Testis (tissue), 3 donors: ENCODE measurements around the gene ZSCAN22. TPM values are rescaled to one million over a fixed set of nuclear protein-coding genes. Genes with fewer than 3 reads are reported as not detected.
A peak's percentile ranks its signal among the peaks of the same experiment; 100 is the strongest.

ENCODE experiments used
- DNase-seq: peaks from one replicate; pipeline ENCODE4 v3.0.0-alpha.2; 2019
- H3K27ac ChIP-seq, 2 donors: fragments of 200-600 bp; sonication (generic); one replicate each; pipeline ENCODE4 v1.5.1; 2019
- H3K27me3 ChIP-seq: fragments of 200-600 bp; sonication (generic); one replicate; pipeline ENCODE4 v1.5.1; 2019
- H3K36me3 ChIP-seq: fragments of 200-600 bp; sonication (generic); one replicate; pipeline ENCODE4 v1.5.1; 2017; ENCODE audit warnings: low read depth; ENCODE audit errors: missing control alignments
- H3K4me1 ChIP-seq: fragments of 200-600 bp; sonication (generic); one replicate; pipeline ENCODE4 v1.5.1; 2019
- H3K4me3 ChIP-seq, 2 donors: fragments of 200-600 bp; sonication (generic); one replicate each; pipeline ENCODE4 v1.5.1; 2017 to 2019
- H3K9me3 ChIP-seq: fragments of 200-600 bp; sonication (generic); one replicate; pipeline ENCODE4 v1.5.1; 2017
- POLR2A ChIP-seq: fragments of 450-650 bp; IDR thresholded peaks from one replicate; pipeline ENCODE4 v1.6.1; 2017; ENCODE audit warnings: antibody characterized with exemption, mild to moderate bottlenecking, moderate library complexity
- WGBS, 2 donors: methylation state at CpG; one replicate each; pipeline ENCODE4 v1.1.5; 2018; 5-methylcytosine and 5-hydroxymethylcytosine counted together
- intact Hi-C: fragments of 100-400 bp; cut with DNase I; formaldehyde crosslinking; loops from one replicate; pipeline ENCODE4 v1.15.1; 2023; ENCODE audit warnings: low total_unique reads
- polyA plus RNA-seq: library from polyadenylated mRNA; stranded (reverse); fragments of 350-450 nt; fragmentation: Illumina TruSeq; extraction: RNeasy Lipid Tissue Mini Kit (QIAGEN cat#74804); gene quantifications from one replicate; pipeline ENCODE4 v1.2.3, GENCODE V29; 2014; ENCODE audit warnings: low read depth, low replicate concordance; ENCODE audit not compliant: insufficient read depth
- total RNA-seq, 2 donors: library from RNA; depleted of rRNA; stranded (reverse); fragments of >200 nt; gene quantifications; one replicate each; pipeline ENCODE4 v1.2.3, GENCODE V29; 2016
- TF ChIP-seq, protein P1 (sequence below), 3 experiments: fragments of 450-650 bp in 2 of 3; fragments of 200-600 bp in 1 of 3; sonication (generic) in 1 of 3; IDR thresholded peaks; one replicate each; pipeline ENCODE4 v1.5.1; 2016 to 2019; ENCODE audit warnings: antibody characterized with exemption in 3 of 3, mild to moderate bottlenecking in 2 of 3, moderate library complexity in 1 of 3

Gene ZSCAN22
- total and polyA plus RNA-seq, 3 donors from 2014 or later = 2.4 to 4.9 (median 3.5) TPM

DNA sequence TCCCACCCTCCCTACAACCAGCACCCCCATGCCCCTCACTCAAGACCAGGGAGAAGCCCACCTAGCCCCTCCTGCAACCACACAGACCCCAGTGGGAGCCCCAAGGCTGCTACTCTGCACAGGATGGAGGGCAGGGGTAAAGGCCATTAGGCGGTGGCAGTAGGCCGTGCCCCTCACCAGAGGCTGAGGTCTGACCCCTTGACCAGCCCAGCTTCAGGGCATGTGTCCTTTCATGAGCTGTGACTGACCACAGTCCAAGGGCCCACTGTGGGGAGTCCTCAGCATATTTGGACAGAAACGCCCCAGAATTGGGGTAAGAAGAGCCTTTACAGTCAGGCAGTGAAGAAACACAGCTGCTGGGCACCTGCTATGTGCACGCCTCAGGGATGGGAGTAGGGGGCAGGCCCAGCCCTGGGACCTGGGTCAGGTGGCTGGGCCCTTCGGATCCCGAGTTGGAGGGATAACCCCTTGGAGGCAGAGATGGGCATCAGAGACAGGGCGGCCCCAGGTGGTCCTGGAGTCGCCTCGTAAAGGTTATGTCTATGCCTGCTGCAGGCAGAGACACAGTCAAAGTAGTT lies 58.6 kb downstream of the ZSCAN22 start:
- Histone ChIP-seq H3K4me3 (no peak overlapping the region), H3K27me3 (no peaks in the 10 kb centered on the region), H3K4me1 (peaks cover 28% of the 10 kb centered on the region), H3K27ac (peak overlapping the region; percentile 91 to 95), H3K36me3 (no peaks in the 10 kb centered on the region), H3K9me3 (no peaks in the 10 kb centered on the region)
- no peak for DNase-seq
- intact Hi-C loops = no loop called here
- 57 to 66% methylated on average over 5 to 9 of the region's 9 CpGs for WGBS, 2 donors
- TF ChIP-seq, protein P1, sequence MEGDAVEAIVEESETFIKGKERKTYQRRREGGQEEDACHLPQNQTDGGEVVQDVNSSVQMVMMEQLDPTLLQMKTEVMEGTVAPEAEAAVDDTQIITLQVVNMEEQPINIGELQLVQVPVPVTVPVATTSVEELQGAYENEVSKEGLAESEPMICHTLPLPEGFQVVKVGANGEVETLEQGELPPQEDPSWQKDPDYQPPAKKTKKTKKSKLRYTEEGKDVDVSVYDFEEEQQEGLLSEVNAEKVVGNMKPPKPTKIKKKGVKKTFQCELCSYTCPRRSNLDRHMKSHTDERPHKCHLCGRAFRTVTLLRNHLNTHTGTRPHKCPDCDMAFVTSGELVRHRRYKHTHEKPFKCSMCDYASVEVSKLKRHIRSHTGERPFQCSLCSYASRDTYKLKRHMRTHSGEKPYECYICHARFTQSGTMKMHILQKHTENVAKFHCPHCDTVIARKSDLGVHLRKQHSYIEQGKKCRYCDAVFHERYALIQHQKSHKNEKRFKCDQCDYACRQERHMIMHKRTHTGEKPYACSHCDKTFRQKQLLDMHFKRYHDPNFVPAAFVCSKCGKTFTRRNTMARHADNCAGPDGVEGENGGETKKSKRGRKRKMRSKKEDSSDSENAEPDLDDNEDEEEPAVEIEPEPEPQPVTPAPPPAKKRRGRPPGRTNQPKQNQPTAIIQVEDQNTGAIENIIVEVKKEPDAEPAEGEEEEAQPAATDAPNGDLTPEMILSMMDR (IDR thresholded peaks at IDR 0.05) = no peak
- no peak for TF ChIP-seq POLR2A

DNA sequence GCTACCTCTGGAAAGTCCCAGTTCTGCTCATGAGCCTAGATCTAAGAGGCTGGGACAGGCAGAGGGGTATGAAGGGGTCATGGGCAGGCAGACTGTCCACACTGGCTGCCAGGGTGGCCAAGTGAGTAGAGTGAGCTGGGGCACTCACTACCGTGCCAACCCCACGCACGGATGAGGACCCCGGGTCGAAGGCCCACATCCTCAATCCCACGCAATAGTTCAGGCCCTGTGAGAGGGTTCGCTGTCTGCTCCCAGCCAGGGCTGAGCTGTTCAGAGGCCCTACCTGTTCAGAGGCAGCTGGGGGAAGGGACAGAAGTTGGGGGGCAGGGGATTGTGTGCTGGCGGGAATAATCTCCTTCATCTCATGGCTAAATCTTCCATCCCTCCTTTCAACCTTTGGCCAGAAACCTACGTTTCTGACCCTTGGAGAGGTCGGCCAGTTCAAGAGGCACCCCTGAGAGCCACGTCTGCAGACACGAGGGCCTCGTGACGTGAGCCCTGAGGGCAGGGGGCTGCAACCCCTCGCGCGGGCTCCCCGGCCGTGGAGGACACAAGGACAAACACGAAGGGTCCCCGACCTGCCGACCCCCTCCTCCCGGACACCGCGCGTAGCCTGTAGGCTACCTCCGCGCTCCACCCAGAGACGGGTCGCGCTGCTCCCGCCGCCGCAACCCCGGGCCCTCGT lies 59.2 kb downstream of the ZSCAN22 start:
- H3K27me3 ChIP-seq = no peaks in the 10 kb centered on the region
- no peak for TF ChIP-seq POLR2A
- TF ChIP-seq, protein P1 (IDR thresholded peaks at IDR 0.05) = no peak
- H3K4me3 ChIP-seq = peak overlapping the region; percentile 73 to 76
- WGBS, 2 donors = 4 to 8% methylated on average over 10 to 36 of the region's 36 CpGs
- no peaks in the 10 kb centered on the region for H3K9me3 ChIP-seq
- H3K4me1 ChIP-seq = peaks cover 28% of the 10 kb centered on the region
- intact Hi-C loops = no loop called here
- H3K36me3 ChIP-seq = no peaks in the 10 kb centered on the region
- DNase-seq = no peak
- peak overlapping the region; percentile 91 to 95 for H3K27ac ChIP-seq

DNA sequence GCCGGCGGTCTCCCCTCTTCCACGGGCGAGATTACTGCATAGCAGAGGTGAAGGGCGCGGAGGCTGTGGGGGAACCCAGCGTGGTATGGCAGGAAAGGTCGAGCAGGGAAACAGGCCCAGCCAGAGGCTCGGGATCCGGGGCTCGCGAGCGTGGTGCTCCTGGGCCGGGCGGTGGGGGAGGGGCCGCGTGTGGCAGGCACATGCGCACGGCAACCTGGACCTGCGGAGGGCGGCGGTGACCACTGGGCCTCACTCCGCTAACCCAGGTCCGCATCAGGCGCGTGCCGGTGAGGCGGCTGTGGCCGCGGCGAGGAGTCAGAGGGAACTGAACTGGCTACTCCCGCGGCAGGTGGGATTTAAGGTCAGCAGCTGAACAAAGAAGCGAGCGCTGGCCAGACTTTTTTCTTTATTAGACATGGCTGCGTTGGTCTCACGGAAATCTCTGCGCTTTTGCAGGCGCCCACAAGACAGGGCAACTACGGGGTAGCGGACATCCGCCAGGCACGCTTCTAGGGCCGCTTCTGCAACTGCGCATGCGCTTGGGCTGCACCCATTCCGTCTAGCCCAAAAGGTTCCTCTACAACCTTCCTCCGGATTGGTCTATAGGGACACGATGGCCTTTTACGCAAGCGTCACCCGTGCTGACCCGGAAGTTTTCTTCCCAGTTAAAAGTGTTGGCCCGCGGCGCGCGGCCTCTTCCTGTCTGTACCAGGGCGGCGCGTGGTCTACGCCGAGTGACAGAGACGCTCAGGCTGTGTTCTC lies 60.0 kb downstream of the ZSCAN22 start, which contains the start of gene RPS5:
RPS5 (plus strand) TSS at position 694 of the 762 bp plus-strand sequence. CDS start 869 bp downstream, outside the sequence.
- Histone ChIP-seq H3K36me3 (no peaks in the 10 kb centered on the region), H3K4me3 (peak within 1 kb of the TSS; percentile 73 to 76), H3K27ac (peak within 1 kb of the TSS; percentile 91 to 95), H3K4me1 (peaks cover 24% of the 10 kb centered on the region), H3K9me3 (no peaks in the 10 kb centered on the region), H3K27me3 (no peaks in the 10 kb centered on the region)
- intact Hi-C loops = no loop called here
- TF ChIP-seq, protein P1 (IDR thresholded peaks at IDR 0.05) = no peak
- TF ChIP-seq POLR2A = peak; percentile 37
- peak; percentile 98 for DNase-seq
- 0 to 1% methylated on average over 37 to 63 of the region's 64 CpGs for WGBS, 2 donors

DNA sequence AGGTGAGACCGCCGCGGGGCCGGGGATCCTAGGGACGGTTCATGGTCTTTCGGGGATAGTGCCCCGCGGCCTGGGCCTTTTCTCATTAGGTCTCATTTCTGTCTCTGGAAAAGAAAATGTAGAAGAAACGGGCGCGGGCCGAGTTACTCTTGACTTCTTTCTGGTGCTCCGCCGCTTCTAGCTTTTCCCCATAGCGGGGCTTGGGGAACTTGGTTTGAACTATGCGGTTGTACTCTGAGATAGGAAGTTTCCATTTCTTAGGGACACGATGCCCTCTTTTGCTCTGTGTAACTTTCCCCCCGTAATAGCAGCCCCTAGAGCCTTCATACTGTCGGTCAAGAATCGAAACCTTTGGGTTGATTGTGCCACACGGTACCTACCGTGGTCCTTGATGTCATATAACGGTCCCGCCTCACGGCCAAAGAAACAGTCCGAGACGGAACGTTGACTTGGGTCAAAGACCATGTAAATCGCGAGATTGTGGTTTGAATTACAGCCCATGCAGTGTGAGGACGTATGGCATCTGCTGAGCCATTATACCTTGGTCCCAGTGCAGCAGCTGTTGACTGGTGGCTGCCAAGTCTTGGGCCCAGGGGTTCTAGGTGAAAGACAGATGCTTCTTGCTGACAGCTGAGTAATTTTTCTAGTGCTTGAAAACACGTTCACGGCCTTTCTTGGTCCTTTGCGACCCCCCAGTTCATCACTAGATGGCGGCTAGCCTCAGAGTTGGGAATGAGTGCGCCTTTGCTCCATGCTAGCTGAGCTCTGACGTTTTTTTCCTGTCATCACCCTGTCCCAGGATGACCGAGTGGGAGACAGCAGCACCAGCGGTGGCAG lies 60.8 kb downstream of the ZSCAN22 start:
- Histone ChIP-seq H3K27ac (peak overlapping the region; percentile 35 to 91), H3K36me3 (no peaks in the 10 kb centered on the region), H3K4me3 (peak overlapping the region; percentile 73 to 76), H3K27me3 (no peaks in the 10 kb centered on the region), H3K4me1 (peaks cover 20% of the 10 kb centered on the region), H3K9me3 (no peaks in the 10 kb centered on the region)
- no peak for TF ChIP-seq POLR2A
- TF ChIP-seq, protein P1 (IDR thresholded peaks at IDR 0.05) = no peak
- intact Hi-C loops = no loop called here
- no peak for DNase-seq
- WGBS, 2 donors = 5 to 8% methylated on average over 30 to 39 of the region's 39 CpGs
